ENCODE measurements around the gene CNIH1. TPM values are rescaled to one million over a fixed set of nuclear protein-coding genes. Genes with fewer than 3 reads are reported as not detected.

CNIH1 gene
- total and polyA plus RNA-seq, 2 of the 13 experiments (the other 11 are each of a cell fraction or from before 2014, with no cell fraction given), result 166 to 421 TPM

- TF ChIP-seq RCOR2 (CRISPR knock-in tag; IDR thresholded peaks at IDR 0.05) (peak; percentile 14; the same call in 1 of the 2 replicates), IKZF4 (CRISPR knock-in tag; IDR thresholded peaks at IDR 0.05; ENCODE audit: borderline replicate concordance, low read depth, not compliant biosample characterization) (peak; percentile 49), REXO4 (CRISPR knock-in tag; IDR thresholded peaks at IDR 0.05; ENCODE audit: borderline replicate concordance) (0 out of 2 replicates have a peak, but pooled peaks have one; percentile 20), REL (CRISPR knock-in tag; conservative IDR thresholded peaks at IDR 0.05) (peak; percentile 94), ZBTB40 (IDR thresholded peaks at IDR 0.05) (no peak), ZBTB40 (CRISPR knock-in tag; IDR thresholded peaks at IDR 0.05) (peak; percentile 61; the same call in 1 of the 2 replicates), SP4 (CRISPR knock-in tag; IDR thresholded peaks at IDR 0.05) (peak; percentile 92), TEF (CRISPR knock-in tag; IDR thresholded peaks at IDR 0.05) (peak; percentile 54; the same call in 1 of the 2 replicates), CCAR2 (optimal IDR thresholded peaks at IDR 0.05; ENCODE audit: low read depth, low read length) (no peak), ATF4 (CRISPR knock-in tag; IDR thresholded peaks at IDR 0.05) (peak in 1 of 2 experiments; percentile 73; a peak in 2 of 4 replicates), GATA4 (IDR thresholded peaks at IDR 0.05; ENCODE audit: borderline replicate concordance, low read depth) (peak; percentile 74; the same call in 1 of the 2 replicates), HNRNPK (IDR thresholded peaks at IDR 0.05; ENCODE audit: low read depth, low read length, poor library complexity, severe bottlenecking) (peak; percentile 50), ZXDC (CRISPR knock-in tag; IDR thresholded peaks at IDR 0.05) (no peak; the same call in 1 of the 2 replicates)
Measured at GRCh38 chr14:54396493-54397335, 44.5 kb downstream of the CNIH1 start, which contains the start of gene CDKN3 (continued).

All from HepG2 (cell line).